Naive thymus-derived CD4-positive, alpha-beta T cell (primary cell): ENCODE measurements around the gene AOAH. TPM values are rescaled to one million over a fixed set of nuclear protein-coding genes. Genes with fewer than 3 reads are reported as not detected.

Experiments used
- ATAC-seq: fragments of 150-1000 bp; cut with Tn5 transposase; 2 replicates; pipeline ENCODE4 v1.10.0; 2021; ENCODE audit warnings: mild to moderate bottlenecking, moderate library complexity
- CTCF ChIA-PET: fragments of 350-600 bp; sonication (Branson Sonifier 250); formaldehyde crosslinking; loops from one replicate; lab custom pipeline; 2021; ENCODE audit warnings: antibody characterized with exemption; lab: Charles Lee
- POLR2A ChIA-PET: fragments of 350-600 bp; sonication (Branson Sonifier 250); formaldehyde crosslinking; loops from one replicate; lab custom pipeline; 2021; ENCODE audit warnings: antibody characterized with exemption, inconsistent platforms; lab: Charles Lee
- DNase-seq, 9 donors: peaks; one replicate each; pipeline versions ENCODE4 v3.0.0 to v3.0.0-alpha.2; 2020 to 2022; ENCODE audit warnings: mixed read lengths in 1 of 9
- H3K27ac ChIP-seq: one replicate; pipeline ENCODE4 v1.7.0; 2013; ENCODE audit warnings: mild to moderate bottlenecking, low read depth, low read length, moderate library complexity
- H3K27me3 ChIP-seq, 2 donors: one replicate each; pipeline ENCODE4 v1.7.0; 2013; ENCODE audit warnings: low read length in 2 of 2, mild to moderate bottlenecking in 2 of 2, moderate library complexity in 2 of 2; ENCODE audit not compliant: control insufficient read depth in 2 of 2, insufficient read depth in 2 of 2
- H3K36me3 ChIP-seq, 3 experiments: 1 replicate in 2 of 3; 2 replicates in 1 of 3; pipeline ENCODE4 v1.7.0; 2013; ENCODE audit warnings: low read length in 3 of 3, mild to moderate bottlenecking in 3 of 3, moderate library complexity in 1 of 3; ENCODE audit not compliant: insufficient read depth in 3 of 3, control insufficient read depth in 2 of 3
- H3K4me1 ChIP-seq, 2 donors: one replicate each; pipeline ENCODE4 v1.7.0; 2013; ENCODE audit warnings: low read length in 2 of 2, mild to moderate bottlenecking in 2 of 2, moderate library complexity in 1 of 2; ENCODE audit not compliant: control insufficient read depth in 2 of 2, insufficient read depth in 2 of 2
- H3K4me3 ChIP-seq: 2 replicates; pipeline ENCODE4 v1.7.0; 2013; ENCODE audit warnings: mild to moderate bottlenecking, low read length
- H3K9me3 ChIP-seq, 3 experiments: 1 replicate in 2 of 3; 2 replicates in 1 of 3; pipeline ENCODE4 v1.7.0; 2013; ENCODE audit warnings: low read length in 3 of 3; ENCODE audit not compliant: control insufficient read depth in 2 of 3
- H3K27ac Mint-ChIP-seq, 9 donors: one replicate each; pipeline ENCODE4 v1.8.0; 2020 to 2022; ENCODE audit warnings: mixed read lengths in 9 of 9, mild to moderate bottlenecking in 8 of 9, moderate library complexity in 5 of 9, inconsistent platforms in 2 of 9
- H3K27me3 Mint-ChIP-seq, 5 donors: one replicate each; pipeline ENCODE4 v1.8.0; 2021 to 2022; ENCODE audit warnings: mixed read lengths in 5 of 5, mild to moderate bottlenecking in 1 of 5
- H3K36me3 Mint-ChIP-seq, 5 donors: one replicate each; pipeline ENCODE4 v1.8.0; 2020 to 2022; ENCODE audit warnings: mixed read lengths in 5 of 5, mild to moderate bottlenecking in 3 of 5, inconsistent platforms in 1 of 5
- H3K4me1 Mint-ChIP-seq, 7 donors: one replicate each; pipeline ENCODE4 v1.8.0; 2020 to 2022; ENCODE audit warnings: mixed read lengths in 7 of 7, mild to moderate bottlenecking in 3 of 7, inconsistent platforms in 1 of 7
- H3K4me3 Mint-ChIP-seq, 10 donors: one replicate each; pipeline ENCODE4 v1.8.0; 2020 to 2022; ENCODE audit warnings: mild to moderate bottlenecking in 10 of 10, mixed read lengths in 10 of 10, moderate library complexity in 6 of 10, inconsistent platforms in 2 of 10
- H3K9me3 Mint-ChIP-seq, 11 donors: one replicate each; pipeline ENCODE4 v1.8.0; 2020 to 2022; ENCODE audit warnings: mixed read lengths in 11 of 11, mild to moderate bottlenecking in 4 of 11, inconsistent platforms in 1 of 11, moderate library complexity in 1 of 11
- intact Hi-C, 2 donors: fragments of 100-400 bp; cut with micrococcal nuclease; formaldehyde crosslinking; loops; one replicate each; pipeline ENCODE4 v1.15.1; 2023
- polyA plus RNA-seq, 2 donors: library from polyadenylated mRNA; unstranded; fragments of 300-500 nt; fragmentation: Illumina TruSeq; gene quantifications; one replicate each; pipeline ENCODE4 v1.2.3, GENCODE V29; 2021
- total RNA-seq, 6 experiments: library from RNA in 5 of 6; stranded (reverse) in 5 of 6; gene quantifications; 1 replicate in 5 of 6; 2 replicates in 1 of 6; pipeline ENCODE4 v1.2.3 and lab custom pipeline; 2021 to 2026

The AOAH gene
- total and polyA plus RNA-seq, 7 experiments from 2014 or later, result 6.3 to 127 (median 15.5) TPM

DNA sequence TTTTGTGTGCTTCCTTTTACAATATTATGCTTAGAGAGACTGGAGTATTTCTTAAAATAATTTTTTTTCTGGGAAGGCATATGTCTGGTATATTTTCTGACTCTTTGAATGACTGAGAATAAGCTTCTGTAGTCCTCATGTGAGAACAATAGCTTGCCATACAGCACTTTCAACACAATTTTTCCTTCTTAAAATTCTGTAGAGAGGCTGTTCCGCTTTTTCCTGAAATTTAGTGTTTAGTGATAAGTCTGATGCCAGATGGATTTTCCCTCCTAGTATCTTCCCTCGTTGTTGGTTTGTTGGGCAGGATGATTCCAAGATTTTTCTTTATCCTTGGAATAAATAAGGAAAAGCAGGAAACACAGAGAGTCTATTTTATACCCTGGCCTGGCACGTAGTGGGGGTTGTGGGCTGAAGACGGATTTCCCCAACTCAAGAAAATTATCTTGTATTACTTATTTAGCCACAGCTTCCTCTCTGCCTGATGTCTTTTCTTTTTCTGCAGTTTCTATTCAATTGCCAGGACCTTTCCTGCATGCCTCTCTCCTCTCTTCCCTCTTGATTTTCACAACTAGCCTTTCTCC is 111.2 kb downstream of the AOAH start:
- peaks cover 0 to 13% (median 8%) of the 10 kb centered on the region in 3 experiments for H3K36me3 ChIP-seq
- Mint-ChIP-seq H3K27ac (peak overlapping the region in 5 of 9 donors; percentile 1 to 87 (median 22)), H3K9me3 (no peaks in the 10 kb centered on the region), H3K27me3 (no peaks in the 10 kb centered on the region), H3K36me3 (peaks cover 6 to 65% (median 35%) of the 10 kb centered on the region in 5 donors), H3K4me3 (peak overlapping the region in 4 of 10 donors; percentile 8 to 23 (median 18)), H3K4me1 (peaks cover 10 to 30% (median 28%) of the 10 kb centered on the region in 7 donors)
- H3K4me3 ChIP-seq, result no peak overlapping the region
- no peaks in the 10 kb centered on the region for H3K9me3 ChIP-seq
- CTCF ChIA-PET, result no interaction called here
- intact Hi-C loops, result loop anchor here in 1 of 2 donors (1.0 kb wide), 1 partner anchor 8 kb away; no protein-coding TSS in a partner anchor
- POLR2A ChIA-PET, result interaction anchor here (1.0 to 1.3 kb wide), 2 partner anchors 8 to 27 kb away, joined by 3 to 4 read pairs; no protein-coding TSS in a partner anchor
- no peaks in the 10 kb centered on the region for H3K27me3 ChIP-seq
- ATAC-seq, result no peak
- no peak for DNase-seq
- peaks cover 0 to 10% of the 10 kb centered on the region in 2 donors for H3K4me1 ChIP-seq
- H3K27ac ChIP-seq, result no peak overlapping the region

DNA sequence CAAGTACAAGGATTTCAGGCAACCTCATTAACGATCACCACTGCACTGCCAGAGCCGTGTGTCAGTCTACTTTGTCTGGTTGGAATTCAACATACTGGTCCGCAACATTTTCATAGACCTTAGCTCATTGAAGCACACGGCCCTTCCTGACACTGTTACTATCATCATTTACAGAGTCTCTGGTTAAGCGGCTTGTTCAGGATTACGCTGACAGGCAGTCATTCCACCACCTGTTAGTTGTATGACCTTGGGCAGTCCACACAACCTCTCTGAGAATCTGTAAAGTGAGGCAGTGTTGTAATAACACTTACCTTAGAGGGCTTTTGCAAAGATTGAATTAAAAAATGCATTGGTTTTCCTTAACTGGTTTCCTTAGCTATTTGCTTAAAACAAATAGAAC is 112.6 kb downstream of the AOAH start:
- intact Hi-C loops, result no loop called here
- no peak for ATAC-seq

GRCh38 chr7:36607721-36608095 is 116.6 kb downstream of the AOAH start:
- H3K4me3 Mint-ChIP-seq, result peak overlapping the region in 6 of 10 donors; percentile 15 to 86 (median 66)
- intact Hi-C loops, result loop anchor here in 1 of 2 donors (2.0 kb wide), 1 partner anchor 37 kb away; no protein-coding TSS in a partner anchor
- Histone ChIP-seq H3K4me1 (peaks cover 0 to 43% of the 10 kb centered on the region in 2 donors), H3K27me3 (no peaks in the 10 kb centered on the region), H3K9me3 (no peaks in the 10 kb centered on the region), H3K4me3 (no peak overlapping the region), H3K27ac (no peak overlapping the region), H3K36me3 (no peaks in the 10 kb centered on the region)
- CTCF ChIA-PET, result interaction anchor here (1.3 kb wide), 1 partner anchor 32 kb away, joined by 4 read pairs; no protein-coding TSS in a partner anchor
- no peak for ATAC-seq
- POLR2A ChIA-PET, result interaction anchor here (0.5 to 0.7 kb wide), 2 partner anchors 20 to 31 kb away, joined by 4 to 5 read pairs; no protein-coding TSS in a partner anchor
- H3K27me3 Mint-ChIP-seq, result no peaks in the 10 kb centered on the region
- peak overlapping the region in 7 of 9 donors; percentile 63 to 93 (median 90) for H3K27ac Mint-ChIP-seq
- no peak for DNase-seq
- peaks cover 26 to 64% (median 56%) of the 10 kb centered on the region in 7 donors for H3K4me1 Mint-ChIP-seq
- peaks cover 0 to 3% (median 0%) of the 10 kb centered on the region in 11 donors for H3K9me3 Mint-ChIP-seq
- H3K36me3 Mint-ChIP-seq, result peaks cover 0 to 40% (median 19%) of the 10 kb centered on the region in 5 donors

More for the DNA sequence above, 112.6 kb downstream of the AOAH start:
- Mint-ChIP-seq H3K9me3 (no peaks in the 10 kb centered on the region), H3K27ac (no peak overlapping the region), H3K36me3 (peaks cover 6 to 54% (median 34%) of the 10 kb centered on the region in 5 donors), H3K4me1 (peaks cover 17 to 44% (median 39%) of the 10 kb centered on the region in 7 donors), H3K4me3 (no peak overlapping the region), H3K27me3 (no peaks in the 10 kb centered on the region)
- POLR2A ChIA-PET, result interaction anchor here (1.9 kb wide), 1 partner anchor 9 kb away, joined by 5 read pairs; no protein-coding TSS in a partner anchor
- no peak for DNase-seq
- H3K4me3 ChIP-seq, result no peak overlapping the region
- H3K27ac ChIP-seq, result no peak overlapping the region
- peaks cover 0 to 22% of the 10 kb centered on the region in 2 donors for H3K4me1 ChIP-seq
- no peaks in the 10 kb centered on the region for H3K9me3 ChIP-seq
- CTCF ChIA-PET, result interaction anchor here (0.6 kb wide), 1 partner anchor 9 kb away, joined by 3 read pairs; no protein-coding TSS in a partner anchor
- peaks cover 0 to 13% (median 0%) of the 10 kb centered on the region in 3 experiments for H3K36me3 ChIP-seq
- H3K27me3 ChIP-seq, result no peaks in the 10 kb centered on the region

DNA sequence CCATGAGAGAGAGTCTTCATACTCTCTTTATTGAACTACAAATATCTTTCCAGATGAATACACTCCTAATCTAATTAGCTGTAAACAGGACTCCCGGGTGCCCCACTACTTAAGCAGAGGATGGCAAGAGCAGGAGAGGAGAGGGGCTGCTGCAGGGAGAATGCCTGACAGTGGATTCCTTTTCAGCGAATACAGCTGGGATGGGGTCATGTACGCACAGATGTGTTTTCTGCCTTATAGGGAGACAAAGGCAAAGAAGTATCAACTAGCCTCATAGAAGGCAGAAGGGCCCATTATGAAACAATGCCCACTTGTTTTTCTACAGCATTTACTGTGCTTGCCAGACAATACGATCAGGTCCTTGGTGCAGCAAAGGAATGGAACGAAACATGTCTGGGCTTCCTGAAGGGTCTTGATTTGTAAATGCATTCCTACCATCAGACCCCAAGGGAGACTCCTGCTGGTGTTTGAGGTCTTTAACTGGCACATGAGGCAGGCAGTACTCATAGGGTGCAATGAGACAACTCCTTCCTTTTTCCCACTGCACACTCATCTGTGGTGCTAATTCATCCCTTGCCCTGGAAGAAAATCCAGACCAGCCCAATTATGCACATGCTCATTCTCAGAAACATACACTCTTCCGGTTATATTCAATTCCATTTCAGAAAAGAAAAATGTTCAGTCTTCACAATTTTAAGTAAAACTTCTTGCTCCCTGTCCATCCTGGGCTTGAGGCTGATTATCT is 117.1 kb downstream of the AOAH start:
- Mint-ChIP-seq H3K27ac (peak overlapping the region in 8 of 9 donors; percentile 64 to 93 (median 88)), H3K4me3 (peak overlapping the region; percentile 35 to 86 (median 65)), H3K4me1 (peaks cover 31 to 70% (median 58%) of the 10 kb centered on the region in 7 donors), H3K36me3 (peaks cover 0 to 40% (median 19%) of the 10 kb centered on the region in 5 donors), H3K27me3 (no peaks in the 10 kb centered on the region), H3K9me3 (peaks cover 0 to 3% (median 0%) of the 10 kb centered on the region in 11 donors)
- ChIA-PET POLR2A (interaction anchor here (1.4 to 1.6 kb wide), 2 partner anchors 28 to 32 kb away, joined by 4 to 16 read pairs; no protein-coding TSS in a partner anchor), CTCF (interaction anchor here (1.3 kb wide), 1 partner anchor 33 kb away, joined by 4 read pairs; no protein-coding TSS in a partner anchor)
- H3K27me3 ChIP-seq, result no peaks in the 10 kb centered on the region
- DNase-seq (no peak), ATAC-seq (no peak)
- H3K27ac ChIP-seq, result peak overlapping the region; percentile 43
- peaks cover 0 to 43% of the 10 kb centered on the region in 2 donors for H3K4me1 ChIP-seq
- H3K36me3 ChIP-seq, result no peaks in the 10 kb centered on the region
- intact Hi-C loops, result loop anchor here in 1 of 2 donors (1.0 to 2.0 kb wide), 2 partner anchors 33 to 36 kb away; no protein-coding TSS in a partner anchor
- H3K4me3 ChIP-seq, result no peak overlapping the region
- no peaks in the 10 kb centered on the region for H3K9me3 ChIP-seq

DNA sequence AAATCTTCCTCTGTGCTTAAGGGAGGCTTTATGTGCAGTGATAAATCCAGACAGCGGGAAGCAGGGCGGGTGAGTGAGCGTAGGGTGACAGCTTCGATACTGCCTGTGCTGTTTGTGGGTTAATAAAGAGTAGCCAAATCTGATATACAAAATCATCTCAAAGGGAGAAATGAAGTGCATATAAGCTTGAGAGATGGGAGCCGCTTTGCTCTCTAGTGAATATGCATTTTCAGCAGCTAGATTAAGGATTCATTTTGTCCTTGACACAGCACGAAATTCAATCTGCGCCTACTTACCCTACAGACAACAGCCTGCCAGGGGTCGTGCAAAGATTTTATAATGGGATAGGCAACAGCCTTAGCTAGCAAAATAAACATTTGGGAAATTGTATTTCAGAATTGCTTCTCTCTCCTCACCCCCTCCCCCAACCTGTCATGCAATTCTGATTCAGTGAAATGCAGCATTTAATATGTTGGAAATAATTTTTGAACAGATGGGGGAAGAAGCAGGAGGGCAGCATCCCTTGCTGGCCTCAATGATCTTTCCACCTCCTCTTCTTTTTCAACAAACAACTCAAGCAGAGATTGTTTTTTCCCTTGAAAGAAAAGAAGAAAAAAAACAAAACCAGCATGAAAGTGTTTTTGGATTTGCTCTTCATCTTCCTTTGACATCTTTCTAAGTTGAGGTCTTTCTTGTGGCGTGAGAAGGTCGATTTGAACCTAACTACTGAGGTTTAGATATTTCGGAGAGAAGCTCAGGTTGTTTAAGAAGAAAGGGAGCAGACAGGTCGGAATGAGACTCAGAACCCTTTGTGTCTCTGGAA is 117.9 kb downstream of the AOAH start:
- peak overlapping the region; percentile 43 for H3K27ac ChIP-seq
- H3K9me3 Mint-ChIP-seq, result peaks cover 0 to 3% (median 0%) of the 10 kb centered on the region in 11 donors

More for the DNA sequence above, 117.9 kb downstream of the AOAH start:
- ChIA-PET POLR2A (interaction anchor here (0.9 to 1.6 kb wide), 3 partner anchors 29 to 35 kb away, joined by 4 to 16 read pairs (median 5); no protein-coding TSS in a partner anchor), CTCF (interaction anchor here (0.7 to 1.3 kb wide), 4 partner anchors 11 to 63 kb away, joined by 3 to 5 read pairs (median 4); no protein-coding TSS in a partner anchor)
- intact Hi-C loops, result loop anchor here in 1 of 2 donors (1.0 to 2.0 kb wide), 2 partner anchors 34 to 36 kb away; no protein-coding TSS in a partner anchor
- Mint-ChIP-seq H3K27ac (peak overlapping the region in 8 of 9 donors; percentile 64 to 93 (median 88)), H3K36me3 (peaks cover 0 to 40% (median 13%) of the 10 kb centered on the region in 5 donors), H3K4me3 (peak overlapping the region; percentile 35 to 86 (median 65)), H3K4me1 (peaks cover 37 to 75% (median 63%) of the 10 kb centered on the region in 7 donors), H3K27me3 (no peaks in the 10 kb centered on the region)
- no peaks in the 10 kb centered on the region for H3K9me3 ChIP-seq
- no peaks in the 10 kb centered on the region for H3K36me3 ChIP-seq
- DNase-seq, result peak in 7 of 9 donors; percentile 14 to 73 (median 48)
- H3K4me3 ChIP-seq, result no peak overlapping the region
- H3K4me1 ChIP-seq, result peaks cover 0 to 47% of the 10 kb centered on the region in 2 donors
- peak; percentile 76 for ATAC-seq
- H3K27me3 ChIP-seq, result no peaks in the 10 kb centered on the region
